Smooth muscle cell (in vitro differentiated cells): ENCODE results near the gene HNRNPU. TPM values are rescaled to one million over a fixed set of nuclear protein-coding genes. Genes with fewer than 3 reads are reported as not detected.

Source experiments
- DNase-seq: peaks from one replicate; lab custom pipeline; 2025; ENCODE audit not compliant: unreplicated experiment; lab: John Stamatoyannopoulos, UW
- H2AFZ ChIP-seq: fragments of 200-600 bp; sonication (generic); 2 replicates; pipeline ENCODE4 v1.6.0; 2016; ENCODE audit warnings: antibody characterized with exemption, low read depth, mild to moderate bottlenecking
- H3F3A ChIP-seq: fragments of 200-600 bp; sonication (generic); 2 replicates; pipeline ENCODE4 v1.6.0; 2017; ENCODE audit warnings: antibody characterized with exemption, low read depth
- H3K27ac ChIP-seq: fragments of 200-600 bp; sonication (generic); 2 replicates; pipeline ENCODE4 v1.5.1; 2016; ENCODE audit warnings: low read depth, mild to moderate bottlenecking
- H3K27me3 ChIP-seq: fragments of 200-600 bp; sonication (generic); 2 replicates; pipeline ENCODE4 v1.6.1; 2016; ENCODE audit warnings: low read depth, mild to moderate bottlenecking
- H3K36me3 ChIP-seq: fragments of 200-600 bp; sonication (generic); 2 replicates; pipeline ENCODE4 v1.5.1; 2016; ENCODE audit warnings: low read depth
- H3K4me1 ChIP-seq: fragments of 200-600 bp; sonication (generic); 2 replicates; pipeline ENCODE4 v1.5.1; 2016; ENCODE audit warnings: low read depth
- H3K4me2 ChIP-seq: fragments of 200-600 bp; sonication (generic); 2 replicates; pipeline ENCODE4 v1.6.0; 2016; ENCODE audit warnings: mild to moderate bottlenecking
- H3K4me3 ChIP-seq: fragments of 200-600 bp; sonication (generic); 2 replicates; pipeline ENCODE4 v1.5.1; 2016; ENCODE audit warnings: mild to moderate bottlenecking
- H3K79me2 ChIP-seq: fragments of 200-600 bp; sonication (generic); 2 replicates; pipeline ENCODE4 v1.6.0; 2016; ENCODE audit warnings: low read depth, mild to moderate bottlenecking
- H3K9ac ChIP-seq: fragments of 200-600 bp; sonication (generic); 2 replicates; pipeline ENCODE4 v1.6.0; 2016; ENCODE audit warnings: low read depth
- H3K9me3 ChIP-seq: fragments of 200-600 bp; sonication (generic); replicated peaks from 2 replicates; pipeline ENCODE4 v1.5.1; 2016; ENCODE audit warnings: low read depth
- H4K20me1 ChIP-seq: fragments of 200-600 bp; sonication (generic); 2 replicates; pipeline ENCODE4 v1.6.0; 2016; ENCODE audit warnings: low read depth
- WGBS: methylation state at CpG from one replicate; pipeline ENCODE4 v1.1.7; 2016; ENCODE audit warnings: low lambda C conversion rate; 5-methylcytosine and 5-hydroxymethylcytosine counted together
- polyA plus RNA-seq: library from polyadenylated mRNA; unstranded; fragments of >200 nt; fragmentation: Nextera tagmentation; extraction: Ambion mirVana; gene quantifications from 2 replicates; pipeline ENCODE4 v1.2.1, GENCODE V29; 2016
- total RNA-seq: library from RNA; depleted of rRNA; stranded (reverse); fragments of >200 nt; gene quantifications from 2 replicates; pipeline ENCODE4 v1.2.3, GENCODE V29; 2014
- TF ChIP-seq, protein P1 (sequence below): fragments of 200-600 bp; sonication (generic); IDR thresholded peaks from 2 replicates; pipeline ENCODE4 v1.5.1; 2017; ENCODE audit warnings: borderline replicate concordance, mild to moderate bottlenecking, antibody characterized with exemption; ENCODE audit not compliant: insufficient read depth, poor library complexity, severe bottlenecking

The HNRNPU gene
- total and polyA plus RNA-seq, 2 experiments from 2014 or later: 198 to 286 TPM

DNA sequence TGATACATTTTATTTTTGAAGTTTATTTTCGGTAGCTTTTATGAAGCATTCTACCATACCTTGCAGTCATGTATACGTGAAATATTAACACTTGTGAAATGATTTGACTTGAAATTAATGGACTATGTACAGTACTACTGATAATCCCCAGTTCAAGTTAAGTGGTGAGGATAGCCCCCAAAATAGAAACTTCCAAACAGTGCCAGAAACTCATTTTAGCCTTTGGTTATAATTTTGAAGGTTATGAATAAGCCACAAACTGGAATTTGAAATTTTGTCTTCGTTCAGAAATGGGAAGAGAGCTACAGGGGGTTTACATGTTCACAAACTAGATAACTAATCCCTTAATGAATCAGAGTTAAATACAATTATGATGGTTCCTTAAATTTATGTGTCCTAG is 1.5 kb upstream of the HNRNPU start:
- Histone ChIP-seq H3K4me2 (peak overlapping the region; percentile 90), H3K27me3 (no peaks in the 10 kb centered on the region), H3K27ac (peak overlapping the region; percentile 99), H3F3A (peaks cover 17% of the 10 kb centered on the region), H3K4me1 (peaks cover 27% of the 10 kb centered on the region), H3K9me3 (no peaks in the 10 kb centered on the region), H3K9ac (no peak overlapping the region), H3K79me2 (peaks cover 31% of the 10 kb centered on the region), H2AFZ (peak overlapping the region; percentile 34), H3K36me3 (no peaks in the 10 kb centered on the region), H4K20me1 (peaks cover 21% of the 10 kb centered on the region), H3K4me3 (no peak overlapping the region)
- TF ChIP-seq, protein P1, sequence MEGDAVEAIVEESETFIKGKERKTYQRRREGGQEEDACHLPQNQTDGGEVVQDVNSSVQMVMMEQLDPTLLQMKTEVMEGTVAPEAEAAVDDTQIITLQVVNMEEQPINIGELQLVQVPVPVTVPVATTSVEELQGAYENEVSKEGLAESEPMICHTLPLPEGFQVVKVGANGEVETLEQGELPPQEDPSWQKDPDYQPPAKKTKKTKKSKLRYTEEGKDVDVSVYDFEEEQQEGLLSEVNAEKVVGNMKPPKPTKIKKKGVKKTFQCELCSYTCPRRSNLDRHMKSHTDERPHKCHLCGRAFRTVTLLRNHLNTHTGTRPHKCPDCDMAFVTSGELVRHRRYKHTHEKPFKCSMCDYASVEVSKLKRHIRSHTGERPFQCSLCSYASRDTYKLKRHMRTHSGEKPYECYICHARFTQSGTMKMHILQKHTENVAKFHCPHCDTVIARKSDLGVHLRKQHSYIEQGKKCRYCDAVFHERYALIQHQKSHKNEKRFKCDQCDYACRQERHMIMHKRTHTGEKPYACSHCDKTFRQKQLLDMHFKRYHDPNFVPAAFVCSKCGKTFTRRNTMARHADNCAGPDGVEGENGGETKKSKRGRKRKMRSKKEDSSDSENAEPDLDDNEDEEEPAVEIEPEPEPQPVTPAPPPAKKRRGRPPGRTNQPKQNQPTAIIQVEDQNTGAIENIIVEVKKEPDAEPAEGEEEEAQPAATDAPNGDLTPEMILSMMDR: no peak
- WGBS: 66% methylated on average over 3 of the region's 3 CpGs
- no peak for DNase-seq

DNA sequence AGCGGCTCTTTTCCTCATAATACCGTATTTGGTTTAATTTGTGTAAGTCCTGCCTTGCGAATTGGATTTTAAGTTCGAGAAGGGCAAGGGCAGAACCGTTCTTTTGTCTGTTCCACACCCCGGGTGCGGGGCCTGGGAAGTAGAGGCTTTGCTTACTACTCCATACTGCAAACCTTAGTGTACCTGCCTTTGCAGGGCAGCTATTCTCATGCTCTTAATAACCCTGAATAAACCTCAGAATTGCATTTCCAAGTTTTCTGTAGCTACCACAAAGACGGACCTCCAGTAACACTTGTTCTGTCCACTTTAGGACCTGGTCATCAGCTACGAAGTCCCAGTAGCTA is 657 bp upstream of the HNRNPU start:
- H3K27ac ChIP-seq: peak overlapping the region; percentile 99
- TF ChIP-seq, protein P1: no peak
- peaks cover 39% of the 10 kb centered on the region for H3K79me2 ChIP-seq
- H3K4me1 ChIP-seq: peaks cover 35% of the 10 kb centered on the region
- WGBS: 9% methylated on average over 9 of the region's 9 CpGs
- H3K4me2 ChIP-seq: peak overlapping the region; percentile 90
- no peaks in the 10 kb centered on the region for H3K9me3 ChIP-seq
- peak overlapping the region; percentile 89 for H2AFZ ChIP-seq
- H3K27me3 ChIP-seq: no peaks in the 10 kb centered on the region
- H3F3A ChIP-seq: peaks cover 17% of the 10 kb centered on the region
- H3K36me3 ChIP-seq: no peaks in the 10 kb centered on the region
- no peak for DNase-seq
- peak overlapping the region; percentile 97 for H3K4me3 ChIP-seq
- H4K20me1 ChIP-seq: peaks cover 29% of the 10 kb centered on the region
- peak overlapping the region; percentile 63 for H3K9ac ChIP-seq

DNA sequence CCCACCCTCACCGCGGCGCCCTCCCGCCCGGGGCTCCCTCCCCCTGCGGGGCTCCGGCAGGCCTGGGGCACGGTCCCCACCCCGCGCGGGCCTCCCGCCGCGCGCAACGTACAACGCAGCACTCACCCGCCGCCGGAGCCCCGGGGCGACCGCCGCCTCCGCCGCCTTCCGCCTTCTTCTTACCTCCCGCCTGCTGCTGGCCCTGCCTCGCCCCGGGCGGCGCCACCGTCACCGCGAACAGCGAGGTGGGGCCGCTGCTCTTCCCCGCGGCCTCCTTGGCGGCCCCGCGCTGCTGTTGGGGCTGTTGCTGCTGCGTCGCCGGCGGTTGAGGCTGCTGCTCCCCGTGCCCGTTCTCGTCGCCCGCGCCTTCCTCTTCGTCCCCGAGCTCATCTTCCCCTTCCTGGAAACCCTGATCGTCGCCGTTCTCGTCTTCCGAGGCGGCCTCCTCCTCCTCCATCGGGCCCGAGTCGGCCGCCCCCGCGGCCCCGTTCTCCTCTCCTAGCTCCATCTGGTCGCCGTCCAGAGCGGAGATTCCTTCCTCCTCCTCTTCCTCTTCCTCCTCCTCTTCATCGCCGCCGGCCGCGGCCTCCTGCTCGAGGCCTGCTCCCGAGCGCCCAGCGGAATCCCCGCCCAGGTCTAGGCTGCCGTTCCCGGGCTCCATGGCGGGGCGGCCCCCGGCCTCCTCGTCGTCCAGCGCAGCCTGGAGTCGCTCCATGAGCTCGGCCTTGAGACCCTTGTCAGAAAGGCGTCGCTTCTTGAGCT is 671 bp downstream of the HNRNPU start:
- Histone ChIP-seq H3K4me1 (peaks cover 48% of the 10 kb centered on the region), H3K4me2 (peak overlapping the region; percentile 90), H3K27me3 (no peaks in the 10 kb centered on the region), H2AFZ (no peak overlapping the region), H3K4me3 (peak overlapping the region; percentile 97), H3K9me3 (no peaks in the 10 kb centered on the region), H4K20me1 (peaks cover 42% of the 10 kb centered on the region), H3F3A (peaks cover 17% of the 10 kb centered on the region), H3K36me3 (peaks cover 10% of the 10 kb centered on the region), H3K79me2 (peaks cover 52% of the 10 kb centered on the region), H3K27ac (peak overlapping the region; percentile 99), H3K9ac (peak overlapping the region; percentile 99)
- under 1% methylated on average over 70 of the region's 92 CpGs for WGBS
- TF ChIP-seq, protein P1: no peak
- no peak for DNase-seq
